ENCODE measurements around the gene PON2.
"Not testable (repeated sequence)": the region's sequence is repeated elsewhere in the genome, so short reads cannot be mapped to it uniquely, and the experiment has no call there.

The PON2 gene

DNA sequence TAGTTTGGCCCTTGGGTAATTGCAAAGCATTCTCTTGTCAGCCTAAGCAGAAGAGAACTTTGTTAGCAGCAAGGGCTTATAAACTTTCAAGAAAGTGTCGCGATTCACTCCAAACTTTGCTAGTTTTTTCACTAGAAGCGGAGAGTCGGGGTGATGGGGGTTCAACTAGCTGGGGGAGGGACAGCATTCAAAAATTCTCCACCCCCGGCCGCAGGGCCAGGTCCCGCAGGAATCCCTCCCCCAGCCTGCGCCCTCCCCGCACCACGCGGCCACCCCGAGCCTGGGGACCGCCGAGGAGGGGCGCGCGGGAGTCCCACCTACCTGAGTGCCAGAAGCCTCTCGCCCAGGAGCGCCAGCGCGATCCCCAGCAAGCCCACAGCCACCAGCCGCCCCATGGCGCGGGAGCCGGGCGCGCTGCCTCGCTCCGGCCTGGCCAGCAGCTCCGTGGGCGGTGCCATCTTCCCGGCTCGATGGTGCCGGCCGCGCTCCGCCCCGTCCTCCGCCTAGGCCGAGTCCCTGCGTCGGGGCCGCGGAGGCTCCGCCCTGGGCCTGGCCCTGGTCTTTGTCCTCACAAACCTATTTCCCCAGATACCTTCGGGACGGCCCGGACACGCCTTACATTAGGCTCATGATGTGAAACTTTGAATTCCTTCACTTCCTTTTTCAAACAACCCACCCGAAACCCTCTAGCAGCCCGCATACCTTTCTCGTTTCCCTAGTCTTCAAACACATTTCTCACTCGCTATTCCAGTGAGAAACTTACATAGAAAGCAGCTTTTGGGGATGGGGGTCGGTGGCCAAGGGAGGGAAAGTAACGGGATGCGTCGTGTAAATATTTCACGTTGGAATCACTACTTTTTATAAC, at the start of gene PON2:
Gene PON2 (minus strand): TSS at position 472 of the 865 bp plus-strand sequence. CDS start 77 bp downstream, at position 395.
- peak in 1 of 2 donors; percentile 17 for DNase-seq (ENCODE audit: low read depth in 2 of 2, low spot score in 1 of 2)

DNA sequence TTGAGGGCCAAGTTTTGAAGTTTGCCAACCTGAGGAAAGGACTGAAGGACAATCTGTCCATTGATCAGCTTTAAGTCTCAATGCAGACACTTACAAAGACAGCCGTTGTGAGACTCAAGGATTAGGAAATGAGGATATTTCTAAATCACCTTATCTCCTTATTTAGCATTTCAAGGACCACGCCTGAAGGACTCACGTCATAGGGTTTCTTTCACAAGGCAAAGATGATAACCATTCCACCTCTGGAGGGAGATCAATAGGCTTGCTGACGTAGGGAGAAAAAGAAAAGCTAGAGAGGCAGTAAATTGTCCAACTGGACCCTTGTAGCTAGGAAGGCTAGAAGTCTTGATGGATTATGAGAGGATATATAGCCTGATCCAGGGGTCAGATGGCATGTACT, 47.6 kb upstream of the PON2 start:
- DNase-seq (ENCODE audit: low read depth in 2 of 2, low spot score in 1 of 2), result no peak

DNA sequence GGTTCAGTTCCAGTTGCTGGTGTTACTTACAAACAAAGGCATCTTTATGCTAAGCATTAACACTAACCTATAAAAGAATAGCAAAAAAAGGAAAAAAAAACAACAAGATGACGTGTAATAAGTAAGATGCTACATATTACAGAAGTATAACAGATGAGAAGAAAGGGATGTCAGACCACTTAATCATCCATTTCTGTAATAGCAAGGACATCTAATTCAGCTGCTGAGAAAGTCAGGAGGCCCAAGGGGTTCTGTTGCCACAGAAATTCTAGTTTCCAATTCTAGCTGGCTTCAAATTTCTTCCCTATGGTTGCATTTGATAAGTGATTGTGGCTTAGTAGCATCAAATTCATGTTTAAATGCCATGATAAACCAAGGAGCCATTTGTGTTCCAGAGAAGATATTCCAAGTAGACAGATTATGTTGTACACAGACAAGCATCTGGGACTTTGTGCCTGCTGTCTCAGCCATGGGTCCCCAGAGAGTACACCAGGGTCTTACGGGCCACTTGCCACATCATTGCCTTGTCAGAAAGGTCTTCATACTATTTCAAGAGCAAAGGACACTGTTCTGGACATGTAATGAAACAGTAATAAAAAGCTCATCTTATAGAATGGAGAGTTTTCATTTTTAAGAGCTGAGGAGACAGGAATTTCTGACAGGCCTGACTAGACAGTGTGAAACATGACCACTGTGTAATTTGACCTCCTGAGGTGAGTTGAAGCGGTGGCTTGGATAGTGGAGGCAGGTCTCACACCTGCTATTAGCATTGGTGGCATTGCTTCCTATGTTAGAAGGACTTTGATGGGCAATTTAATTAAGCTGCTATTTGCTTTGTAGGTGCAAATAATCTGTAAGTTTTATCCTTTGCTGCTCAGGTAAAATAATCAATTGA, 46.7 kb upstream of the PON2 start:
- no peak for DNase-seq (ENCODE audit: low read depth in 2 of 2, low spot score in 1 of 2)

DNA sequence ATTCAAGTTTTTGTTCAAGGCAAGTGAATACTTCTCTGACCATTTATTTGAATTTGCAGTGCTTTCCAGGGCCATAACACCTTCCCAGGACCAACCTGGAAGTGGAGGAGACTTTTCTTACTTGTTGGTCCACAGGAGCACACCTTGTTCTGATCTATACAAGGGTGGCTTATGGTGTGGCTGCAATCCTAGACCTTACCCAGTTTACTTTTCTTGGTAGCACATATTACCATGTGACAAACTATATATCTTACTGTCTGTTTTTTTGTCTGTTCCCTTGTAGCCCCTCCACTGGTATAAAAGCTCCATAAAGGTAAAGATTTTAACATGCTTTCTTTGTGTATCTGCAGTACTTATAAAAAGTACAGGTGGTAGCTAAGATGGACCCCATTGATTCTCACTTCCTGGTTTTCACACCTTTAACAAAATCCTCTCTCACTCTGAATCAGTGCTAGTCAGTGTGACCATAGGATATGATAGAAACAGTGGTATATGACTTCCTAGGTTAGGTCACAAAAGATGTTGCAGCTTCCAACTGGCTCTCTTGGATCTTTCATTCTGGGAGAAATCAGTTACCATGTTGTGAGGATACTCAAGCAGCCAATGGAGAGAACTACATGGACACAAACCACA, 45.3 kb upstream of the PON2 start:
- no peak for DNase-seq (ENCODE audit: low read depth in 2 of 2, low spot score in 1 of 2)

DNA sequence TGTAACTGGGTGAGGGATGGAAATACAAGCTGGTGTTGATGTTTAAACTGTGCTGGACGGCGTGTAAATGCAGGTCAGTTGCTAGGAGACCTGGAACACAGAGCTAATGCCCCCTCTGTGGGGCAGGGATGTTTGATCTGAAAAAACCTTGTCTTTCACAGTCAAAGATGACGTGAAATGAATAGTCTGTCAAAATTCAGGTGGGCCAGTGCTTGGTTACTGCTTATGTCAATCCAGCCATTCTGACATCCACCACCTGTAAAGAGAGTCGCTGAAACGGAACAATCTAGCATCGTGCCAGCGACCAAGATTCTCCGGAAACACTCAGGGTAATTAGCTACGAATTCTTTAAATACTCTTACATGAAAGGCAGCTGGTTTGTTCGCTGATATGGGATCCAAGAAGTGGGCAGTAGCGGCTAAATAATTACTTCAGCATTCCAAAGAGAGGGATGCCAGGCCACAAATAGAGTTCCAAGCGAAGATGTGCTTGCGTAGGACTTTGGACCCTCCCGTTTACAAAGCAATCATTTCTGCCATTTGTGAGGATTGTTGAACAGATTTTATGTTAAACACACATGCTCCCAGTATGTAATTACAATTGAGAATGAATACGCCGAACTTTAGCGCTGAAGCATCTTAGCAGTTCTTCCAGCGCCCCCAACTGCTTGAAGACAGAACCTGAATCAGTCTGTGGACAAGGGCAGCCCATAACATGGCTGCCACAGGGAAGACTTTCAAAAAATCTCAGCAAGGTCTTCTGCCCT, 43.6 kb upstream of the PON2 start:
- DNase-seq (ENCODE audit: low read depth in 2 of 2, low spot score in 1 of 2), result no peak

DNA sequence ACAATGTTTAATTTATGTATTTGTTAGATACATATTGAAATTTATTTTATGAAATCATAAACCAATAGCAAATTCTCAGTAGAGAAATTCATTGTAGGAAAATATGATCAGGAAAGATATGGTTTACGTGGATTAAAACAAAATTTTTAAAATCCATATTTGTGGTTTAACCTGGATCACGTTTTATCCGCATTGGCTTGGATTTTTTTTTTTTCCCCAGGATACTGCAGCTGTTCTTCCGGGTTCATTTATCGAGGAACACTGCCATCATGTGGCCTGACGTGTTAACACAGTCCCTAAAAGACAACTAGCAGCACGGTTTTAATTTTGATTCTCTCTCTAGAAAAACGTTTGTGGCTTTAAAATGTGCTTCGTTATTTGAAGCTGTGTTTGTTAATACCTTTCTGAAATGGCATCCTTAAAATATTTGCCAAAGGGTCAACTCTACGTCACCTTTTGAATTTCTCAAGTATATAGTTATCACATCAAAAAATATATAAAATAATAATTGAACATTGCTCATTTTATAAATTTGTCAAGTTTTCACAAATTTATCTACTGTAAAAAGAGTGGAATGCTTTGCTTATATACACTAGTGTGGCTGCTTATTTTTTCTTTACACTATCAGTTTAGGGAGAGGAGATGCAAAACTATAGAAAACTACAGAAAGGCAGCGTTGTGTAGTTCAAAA, 42.2 kb upstream of the PON2 start:
- DNase-seq (ENCODE audit: low read depth in 2 of 2, low spot score in 1 of 2), result no peak

DNA sequence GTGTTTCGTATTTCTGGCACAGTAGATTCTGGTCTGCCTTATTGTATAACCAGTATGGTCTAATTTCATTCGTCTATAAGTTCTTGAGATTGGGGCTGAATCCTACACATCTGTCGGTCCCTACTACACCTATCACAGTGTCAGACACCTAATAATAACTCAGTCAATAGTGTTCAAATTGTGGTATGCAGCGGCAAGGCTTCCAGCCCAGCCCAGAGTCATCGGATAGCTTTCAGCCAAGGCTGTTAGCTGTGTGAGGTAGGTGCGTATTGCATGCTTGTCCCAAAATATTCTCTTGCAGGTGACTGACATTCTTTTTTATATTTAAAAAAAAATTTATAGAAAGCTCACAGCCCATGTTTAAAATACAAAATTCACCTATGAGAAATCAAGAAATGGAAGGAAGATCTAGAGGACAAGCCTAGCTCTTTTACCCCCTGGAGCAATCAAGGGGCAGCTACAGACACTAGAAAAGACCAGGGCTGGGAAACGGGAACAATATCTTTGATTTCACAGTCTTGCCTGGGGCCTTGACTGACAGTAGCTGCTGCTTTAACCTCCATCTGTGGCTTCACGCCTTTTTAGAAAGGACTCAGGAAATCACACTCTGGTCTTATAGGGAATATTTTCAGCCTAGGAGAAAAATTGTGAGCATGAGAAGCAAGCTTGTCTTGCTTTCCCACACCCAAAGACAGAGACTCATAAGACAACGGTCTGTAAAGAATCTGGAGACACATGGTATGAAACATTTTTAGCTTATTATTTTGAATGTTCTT, 41.4 kb upstream of the PON2 start:
- DNase-seq (ENCODE audit: low read depth in 2 of 2, low spot score in 1 of 2), result no peak

DNA sequence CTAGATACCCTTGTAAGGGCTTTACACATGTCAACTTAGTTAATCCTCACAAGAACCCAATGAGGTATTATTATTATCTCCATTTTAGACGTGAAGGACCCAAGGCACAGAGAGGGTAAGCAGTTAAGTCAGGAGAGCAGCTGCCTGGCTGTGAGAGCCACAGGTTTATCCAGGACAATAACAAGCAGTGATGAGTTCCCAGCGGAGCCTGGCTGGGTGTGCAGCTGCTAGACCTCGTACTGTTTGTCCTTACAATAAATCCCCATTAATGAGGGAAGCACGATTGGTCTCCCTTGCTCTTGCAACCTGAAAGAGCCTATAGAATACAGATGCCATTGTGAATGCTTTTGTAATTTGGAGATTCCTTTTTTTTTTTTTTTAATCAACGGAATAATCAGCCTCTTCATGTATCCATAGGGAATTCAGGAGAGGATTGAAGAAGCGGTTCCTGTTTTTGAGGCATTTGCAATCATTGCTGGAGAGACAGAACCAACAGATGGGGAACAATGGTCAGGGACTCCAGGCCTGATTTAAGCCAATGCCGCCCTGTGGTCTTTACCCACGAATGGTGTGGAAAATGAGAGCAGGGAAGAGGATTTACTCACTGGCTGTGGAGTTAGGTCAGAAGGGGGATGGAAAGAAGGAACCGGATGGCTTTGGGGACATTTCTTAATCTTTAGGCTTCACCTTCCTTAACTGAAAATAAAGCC, 38.6 kb upstream of the PON2 start:
- no peak for DNase-seq (ENCODE audit: low read depth in 2 of 2, low spot score in 1 of 2)

DNA sequence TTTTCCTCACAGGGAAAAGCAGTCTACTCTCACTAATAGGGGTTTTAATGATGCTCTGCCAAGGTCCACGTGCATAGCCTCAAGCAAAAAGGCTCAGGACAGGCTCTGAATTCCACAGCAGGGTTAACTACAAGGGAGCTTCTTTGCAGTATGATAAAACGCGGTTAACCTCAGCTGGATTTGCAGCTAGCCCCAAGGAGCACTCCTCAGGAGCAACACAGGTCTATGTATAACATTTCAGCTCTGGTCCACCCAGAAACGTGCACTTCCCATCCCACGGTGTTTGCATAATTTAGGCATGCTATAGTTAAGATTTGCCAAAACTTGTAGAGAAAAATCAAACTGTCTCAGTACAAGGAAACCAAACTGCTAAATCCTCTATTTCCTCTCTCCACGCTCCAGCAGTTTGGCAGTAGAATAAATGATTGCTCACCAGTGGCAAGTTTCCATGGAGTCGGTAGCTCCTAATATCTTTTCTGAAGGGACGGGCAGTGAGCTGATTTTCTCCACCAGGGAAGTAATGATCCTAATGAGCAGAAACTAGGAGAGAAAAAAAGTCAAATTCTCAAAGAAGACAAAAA, 37.8 kb upstream of the PON2 start:
- DNase-seq (ENCODE audit: low read depth in 2 of 2, low spot score in 1 of 2), result no peak

DNA sequence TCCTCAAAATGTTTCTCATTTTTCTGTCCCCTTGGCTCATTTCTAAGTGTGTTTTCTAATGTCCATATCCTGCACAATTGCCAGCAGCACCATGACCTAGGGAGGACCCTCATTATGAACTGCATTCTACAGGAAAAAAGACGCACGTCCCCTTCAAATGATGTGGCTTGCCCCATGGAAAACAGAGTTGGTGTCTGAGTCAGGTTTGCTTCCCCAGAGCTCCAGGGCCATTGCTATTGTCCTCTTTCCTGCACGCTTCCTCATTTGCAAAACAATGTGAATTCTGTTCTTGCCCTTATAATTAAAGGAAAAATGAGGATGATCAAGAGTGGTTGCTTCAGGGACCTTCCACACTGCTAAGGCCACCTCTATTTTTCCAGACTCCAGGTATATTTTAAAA, 36.2 kb upstream of the PON2 start:
- DNase-seq (ENCODE audit: low read depth in 2 of 2, low spot score in 1 of 2), result no peak

DNA sequence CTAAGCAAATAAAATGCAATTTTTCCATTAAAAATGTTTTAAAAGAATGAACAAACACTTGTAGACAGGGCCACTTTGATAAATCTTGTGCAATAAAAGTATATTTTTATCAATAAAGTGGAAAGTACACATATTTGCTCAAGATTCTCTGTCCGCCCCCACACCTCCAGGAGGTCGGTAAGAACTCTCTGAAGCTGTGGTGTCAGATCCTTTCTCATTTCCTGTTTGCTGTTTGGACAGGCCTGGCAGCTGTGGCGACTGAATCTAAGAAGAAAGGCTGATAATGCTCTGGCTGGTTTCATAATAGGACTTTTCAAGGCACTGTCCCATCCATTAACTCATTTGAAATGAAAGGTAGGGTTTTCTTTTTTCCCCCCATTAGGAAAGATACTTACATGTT, 35.6 kb upstream of the PON2 start:
- DNase-seq (ENCODE audit: low read depth in 2 of 2, low spot score in 1 of 2), result no peak

DNA sequence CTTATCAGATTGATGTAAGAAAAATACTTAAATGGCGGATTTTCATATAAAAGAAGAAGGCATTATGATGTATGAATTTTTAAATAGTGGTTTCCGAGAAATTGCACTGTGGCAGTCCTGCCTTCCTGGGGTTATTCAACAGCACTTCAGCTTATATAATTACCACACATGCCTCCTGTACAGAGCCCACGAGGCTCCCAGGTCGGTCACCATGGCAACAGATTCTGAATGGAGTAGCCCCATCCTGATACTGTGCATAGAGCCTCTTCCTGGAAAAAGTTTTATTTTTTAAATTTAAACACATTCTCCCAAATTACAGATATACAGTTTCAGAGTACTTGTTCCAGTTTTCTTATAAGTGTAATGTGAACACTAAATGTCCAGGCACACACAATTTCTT, 35.0 kb upstream of the PON2 start:
- DNase-seq (ENCODE audit: low read depth in 2 of 2, low spot score in 1 of 2), result no peak

DNA sequence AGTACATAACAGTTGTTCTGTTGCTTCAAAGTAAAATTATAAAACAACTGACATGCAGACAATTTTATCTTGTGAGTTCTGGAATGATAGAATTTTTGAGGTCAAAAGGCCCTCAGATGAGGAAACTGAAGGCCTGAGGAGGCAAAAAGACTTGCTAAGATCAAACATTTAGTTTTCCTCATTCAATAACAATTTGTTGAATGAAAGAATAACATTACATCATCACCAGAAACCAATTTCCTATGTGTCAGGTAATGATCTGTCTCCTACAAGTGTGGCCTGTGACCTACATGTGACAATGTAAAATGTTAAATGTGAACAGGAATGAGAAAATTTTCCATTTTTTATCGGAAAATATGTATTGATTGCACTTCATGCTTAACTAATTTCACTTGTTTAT, 34.4 kb upstream of the PON2 start:
- no peak for DNase-seq (ENCODE audit: low read depth in 2 of 2, low spot score in 1 of 2)

DNA sequence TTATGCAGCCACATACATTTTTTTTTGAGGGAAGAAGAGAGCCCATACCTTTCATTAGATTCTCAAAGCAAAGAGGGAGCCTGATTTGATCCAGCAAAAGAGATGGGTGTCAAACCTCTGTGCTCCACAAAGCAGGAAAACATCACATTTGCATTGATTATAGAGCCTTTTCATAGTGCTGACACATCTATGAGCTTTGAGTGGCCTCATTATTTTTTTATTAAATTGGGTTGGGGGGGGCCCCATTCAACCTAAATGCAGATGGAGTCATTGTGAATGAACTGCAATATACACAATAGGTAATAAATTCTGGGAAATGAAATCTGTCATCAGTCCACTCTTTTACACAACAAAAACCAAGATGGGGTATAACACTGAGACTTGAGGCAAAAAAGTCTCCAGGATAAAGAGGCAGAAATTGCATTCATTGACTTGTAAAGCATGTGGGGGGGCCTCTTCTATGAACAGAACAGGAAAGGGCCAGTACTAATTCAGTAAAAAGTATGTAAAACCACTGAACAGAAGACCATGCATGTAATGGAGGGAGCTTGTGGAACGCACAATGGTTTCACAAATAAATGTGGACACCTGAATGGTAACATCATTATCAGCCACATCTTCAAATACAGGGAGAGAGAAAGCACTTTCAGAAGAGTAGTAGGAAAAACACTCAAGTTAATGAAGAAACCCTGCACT, 33.2 kb upstream of the PON2 start:
- no peak for DNase-seq (ENCODE audit: low read depth in 2 of 2, low spot score in 1 of 2)

DNA sequence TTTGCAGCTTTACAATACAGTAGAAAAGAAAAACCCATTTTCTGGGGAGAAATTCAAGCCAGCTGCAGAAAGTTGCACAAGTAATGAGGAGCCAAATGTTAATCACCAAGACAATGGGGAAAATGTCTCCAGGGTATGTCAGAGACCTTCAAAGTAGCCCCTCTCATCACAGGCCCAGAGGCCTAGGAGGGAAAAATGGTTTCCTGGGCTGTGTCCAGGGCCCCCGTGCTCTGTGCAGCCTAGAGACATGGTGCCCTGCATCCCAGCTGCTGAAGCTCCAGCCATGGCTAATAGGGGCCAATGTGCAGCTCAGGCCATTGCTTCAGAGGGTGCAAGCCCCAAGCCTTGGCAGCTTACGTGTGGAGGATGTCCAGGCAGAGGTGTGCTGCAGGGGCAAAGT, 25.8 kb upstream of the PON2 start:
- not testable (repeated sequence) for DNase-seq (ENCODE audit: low read depth in 2 of 2, low spot score in 1 of 2)

DNA sequence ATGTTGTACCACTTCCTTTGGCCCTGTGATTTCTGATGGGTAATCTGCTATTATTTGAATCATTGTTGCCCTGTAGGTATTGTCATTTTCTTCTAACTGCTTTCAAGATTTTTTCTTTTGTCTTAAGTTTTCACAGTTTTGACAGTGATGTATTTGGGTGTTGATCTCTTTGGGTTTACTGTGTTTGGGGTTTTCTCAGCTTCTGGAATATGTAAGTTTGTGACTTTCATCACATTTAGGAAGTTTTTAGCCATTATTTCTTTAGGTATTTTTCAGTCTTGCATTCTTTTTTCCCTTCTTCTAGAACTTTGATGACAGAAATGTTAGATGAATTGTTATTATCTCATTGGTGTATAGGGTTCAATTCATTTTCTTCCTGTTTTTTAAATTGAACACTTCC, 23.1 kb upstream of the PON2 start:
- DNase-seq (ENCODE audit: low read depth in 2 of 2, low spot score in 1 of 2), result no peak

DNA sequence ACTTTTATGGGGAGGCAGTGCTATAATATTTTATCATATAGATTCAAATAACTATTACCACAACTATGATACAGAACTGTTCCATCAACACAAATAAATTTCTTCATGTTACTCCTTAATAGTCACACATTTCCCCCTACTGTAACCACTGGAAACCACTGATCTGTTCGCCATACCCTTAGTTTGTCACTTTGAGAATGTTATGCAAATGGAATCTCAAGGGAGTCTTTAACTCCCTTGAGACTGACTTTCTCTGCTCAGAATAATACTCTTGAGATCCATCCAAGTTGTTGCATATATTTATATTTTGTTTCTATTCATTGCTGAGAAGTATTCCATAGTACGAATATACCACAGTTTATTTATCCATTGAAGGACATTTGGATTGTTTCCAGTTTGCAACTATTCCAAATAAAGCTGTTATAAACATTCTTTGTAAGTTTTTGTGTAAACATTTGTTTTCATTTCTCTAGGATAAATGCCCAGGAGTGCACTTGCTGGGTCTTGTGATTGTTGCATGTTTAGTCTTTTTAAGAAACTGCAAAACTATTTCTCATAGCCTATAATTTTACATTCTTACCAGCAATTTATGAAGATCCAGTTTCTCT, 19.7 kb upstream of the PON2 start:
- DNase-seq (ENCODE audit: low read depth in 2 of 2, low spot score in 1 of 2), result no peak

DNA sequence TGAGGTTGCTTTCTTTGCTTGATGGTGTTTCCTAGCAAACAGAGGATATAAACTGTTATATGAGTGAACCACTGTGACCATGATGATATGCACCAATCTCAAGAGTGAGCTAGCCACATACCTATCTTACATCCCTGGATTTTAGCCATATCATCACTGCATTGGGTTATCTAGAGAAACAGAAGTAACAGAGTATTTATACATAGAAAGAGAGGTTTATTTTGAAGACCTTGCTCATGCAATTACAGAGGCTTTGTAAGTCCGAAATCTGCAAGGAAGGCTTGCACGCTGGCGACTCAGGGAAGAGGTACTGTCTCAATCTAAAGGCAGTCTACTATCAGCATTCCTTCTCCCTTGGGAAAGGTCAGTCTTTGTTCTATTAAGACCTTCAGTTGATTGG, 11.8 kb upstream of the PON2 start:
- no peak for DNase-seq (ENCODE audit: low read depth in 2 of 2, low spot score in 1 of 2)

Data from stimulated activated CD8-positive, alpha-beta memory T cell treated with anti-CD3 and anti-CD28 coated beads, Interleukin-4, amount 100 ng/mL, for 4 hours (primary cell).